HL-60/S4 (cell line): ENCODE results near the gene TGM4.
"Not testable (repeated sequence)": the region's sequence is repeated elsewhere in the genome, so short reads cannot be mapped to it uniquely, and the experiment has no call there.

ENCODE experiments used
- in situ Hi-C: fragments of 300-500 bp; cut with MboI; formaldehyde crosslinking; loops from 2 replicates; pipeline ENCODE4 v1.14.3; 2022; ENCODE audit warnings: low sequenced_read_pairs

Gene TGM4

GRCh38 chr3:44874308-44874707, at the start of gene TGM4:
Gene TGM4 (plus strand): TSS chr3:44874608. CDS start chr3:44874679, 71 bp downstream.
- in situ Hi-C loops = no loop called here

- in situ Hi-C loops = no loop called here
Measured at GRCh38 chr3:44825264-44825925, 49.0 kb upstream of the TGM4 start.

- in situ Hi-C loops = no loop called here
Measured at GRCh38 chr3:44827196-44827595, 47.2 kb upstream of the TGM4 start.

GRCh38 chr3:44831232-44831631, 43.2 kb upstream of the TGM4 start:
- in situ Hi-C loops = no loop called here

- in situ Hi-C loops = no loop called here
Measured at GRCh38 chr3:44832032-44832431, 42.4 kb upstream of the TGM4 start.

GRCh38 chr3:44832965-44833364, 41.4 kb upstream of the TGM4 start:
- in situ Hi-C loops = no loop called here

- in situ Hi-C loops = no loop called here
Measured at GRCh38 chr3:44833394-44833793, 41.0 kb upstream of the TGM4 start.

- in situ Hi-C loops = no loop called here
Measured at GRCh38 chr3:44835684-44836083, 38.7 kb upstream of the TGM4 start.

GRCh38 chr3:44842376-44842775, 32.0 kb upstream of the TGM4 start:
- in situ Hi-C loops = no loop called here

GRCh38 chr3:44845528-44846520, 28.6 kb upstream of the TGM4 start:
- in situ Hi-C loops = no loop called here

GRCh38 chr3:44848634-44849033, 25.8 kb upstream of the TGM4 start:
- in situ Hi-C loops = no loop called here

GRCh38 chr3:44856663-44857062, 17.7 kb upstream of the TGM4 start:
- in situ Hi-C loops = not testable (repeated sequence)

GRCh38 chr3:44860117-44860516, 14.3 kb upstream of the TGM4 start:
- in situ Hi-C loops = no loop called here

- in situ Hi-C loops = no loop called here
Measured at GRCh38 chr3:44861412-44862225, 12.8 kb upstream of the TGM4 start, which contains the start of gene TMEM42. Gene TMEM42 (plus strand): TSS chr3:44861912. CDS start chr3:44861925, 13 bp downstream.

- in situ Hi-C loops = no loop called here
Measured at GRCh38 chr3:44862226-44862637, 12.2 kb upstream of the TGM4 start.

GRCh38 chr3:44865272-44866035, 9.0 kb upstream of the TGM4 start:
- in situ Hi-C loops = no loop called here

GRCh38 chr3:44867421-44868111, 6.8 kb upstream of the TGM4 start:
- in situ Hi-C loops = no loop called here

- in situ Hi-C loops = no loop called here
Measured at GRCh38 chr3:44870375-44871061, 3.9 kb upstream of the TGM4 start.

GRCh38 chr3:44875596-44875995, 1.2 kb downstream of the TGM4 start:
- in situ Hi-C loops = no loop called here
